IMR-90 (cell line): ENCODE results near the gene CALD1. TPM values are rescaled to one million over a fixed set of nuclear protein-coding genes. Genes with fewer than 3 reads are reported as not detected.

Experiments used
- ATAC-seq: fragments of 200-7000 bp; cut with Tn5 transposase; 2 replicates; pipeline ENCODE4 v1.9.1; 2020; ENCODE audit warnings: low read depth, mild to moderate bottlenecking, moderate library complexity
- BruUV-seq: library from RNA; stranded (reverse); fragments of 400-500 nt; replicated peaks from 2 replicates; lab custom pipeline; 2021; lab: Mats Ljungman, UMichigan
- CTCF ChIA-PET: fragments of 300-600 bp; formaldehyde crosslinking; extraction: SDS; loops from one replicate; lab custom pipeline; 2021; ENCODE audit warnings: antibody characterized with exemption; lab: Yijun Ruan, JAX
- POLR2A ChIA-PET: fragments of 300-600 bp; sonication (Branson Sonifier 250); formaldehyde crosslinking; loops from one replicate; lab custom pipeline; 2022; ENCODE audit warnings: antibody characterized with exemption; ENCODE audit not compliant: unreplicated experiment; lab: Charles Lee
- DNase-seq: peaks from one replicate; pipeline ENCODE4 v3.0.0; 2013
- H2AFZ ChIP-seq: replicated peaks from 2 replicates; pipeline ENCODE3; 2013; ENCODE audit warnings: low read length, mild to moderate bottlenecking; ENCODE audit not compliant: poor library complexity
- H2AK5ac ChIP-seq: 2 replicates; pipeline ENCODE4 v1.6.1; 2013; ENCODE audit warnings: low read depth, low read length, inconsistent platforms
- H2AK9ac ChIP-seq: replicated peaks from 2 replicates; pipeline ENCODE3; 2013; ENCODE audit warnings: mild to moderate bottlenecking, low read depth, low read length, moderate library complexity; ENCODE audit not compliant: poor library complexity
- H2BK120ac ChIP-seq: 2 replicates; pipeline ENCODE4 v1.6.1; 2013; ENCODE audit warnings: low read depth, low read length, inconsistent platforms
- H2BK15ac ChIP-seq: 3 replicates; pipeline ENCODE4 v1.6.1; 2013; ENCODE audit warnings: low read depth, low read length, inconsistent platforms
- H2BK20ac ChIP-seq: 2 replicates; pipeline ENCODE4 v1.6.1; 2013; ENCODE audit warnings: low read depth, mild to moderate bottlenecking, inconsistent platforms, low read length, moderate library complexity
- H2BK5ac ChIP-seq: 2 replicates; pipeline ENCODE4 v1.6.1; 2013; ENCODE audit warnings: mild to moderate bottlenecking, low read depth, low read length, inconsistent platforms; ENCODE audit not compliant: poor library complexity, severe bottlenecking
- H3K14ac ChIP-seq: replicated peaks from 2 replicates; pipeline ENCODE4 v1.6.1; 2013; ENCODE audit warnings: low read depth, low read length, inconsistent platforms
- H3K18ac ChIP-seq: 2 replicates; pipeline ENCODE4 v1.6.1; 2013; ENCODE audit warnings: low read depth, low read length, control low read depth
- H3K23ac ChIP-seq: 2 replicates; pipeline ENCODE4 v1.6.1; 2013; ENCODE audit warnings: low read depth, low read length, inconsistent platforms
- H3K27ac ChIP-seq: 2 replicates; pipeline ENCODE4 v1.5.1; 2013; ENCODE audit warnings: mild to moderate bottlenecking, control low read depth, low read length; ENCODE audit not compliant: insufficient read depth
- H3K27me3 ChIP-seq: 2 replicates; pipeline ENCODE4 v1.6.1; 2013; ENCODE audit warnings: low read length; ENCODE audit not compliant: control insufficient read depth, insufficient read depth
- H3K36me3 ChIP-seq: 2 replicates; pipeline ENCODE4 v1.6.1; 2013; ENCODE audit warnings: low read length, mixed read lengths; ENCODE audit not compliant: control insufficient read depth, insufficient read depth
- H3K4ac ChIP-seq: 2 replicates; pipeline ENCODE4 v1.6.1; 2013; ENCODE audit warnings: low read depth, low read length, inconsistent platforms
- H3K4me1 ChIP-seq: 2 replicates; pipeline ENCODE4 v1.6.1; 2013; ENCODE audit warnings: low read length, mixed read lengths; ENCODE audit not compliant: control insufficient read depth, insufficient read depth
- H3K4me2 ChIP-seq: 2 replicates; pipeline ENCODE4 v1.6.1; 2013; ENCODE audit warnings: low read depth, mild to moderate bottlenecking, control low read depth, low read length, moderate library complexity
- H3K4me3 ChIP-seq: 2 replicates; pipeline ENCODE4 v1.5.1; 2013; ENCODE audit warnings: low read depth, mild to moderate bottlenecking, control low read depth, low read length, moderate library complexity; ENCODE audit not compliant: insufficient read depth
- H3K56ac ChIP-seq: 2 replicates; pipeline ENCODE4 v1.6.1; 2013; ENCODE audit warnings: low read length, inconsistent platforms; ENCODE audit not compliant: insufficient read depth; ENCODE audit errors: extremely low read depth
- H3K79me1 ChIP-seq, 2 experiments: 2 replicates each; pipeline ENCODE4 v1.6.1; 2013; ENCODE audit warnings: low read length in 2 of 2, inconsistent platforms in 1 of 2, low read depth in 1 of 2
- H3K9ac ChIP-seq: 2 replicates; pipeline ENCODE4 v1.6.1; 2013; ENCODE audit warnings: low read depth, low read length, control low read depth
- H3K9me1 ChIP-seq: 2 replicates; pipeline ENCODE4 v1.6.1; 2013; ENCODE audit warnings: low read length, inconsistent platforms; ENCODE audit not compliant: insufficient read depth
- H3K9me3 ChIP-seq: 2 replicates; pipeline ENCODE4 v1.6.1; 2013; ENCODE audit warnings: low read length; ENCODE audit not compliant: control insufficient read depth, insufficient read depth
- H4K20me1 ChIP-seq: 2 replicates; pipeline ENCODE4 v1.6.1; 2013; ENCODE audit warnings: low read length, inconsistent platforms; ENCODE audit not compliant: insufficient read depth
- H4K5ac ChIP-seq: 2 replicates; pipeline ENCODE4 v1.6.1; 2013; ENCODE audit warnings: mild to moderate bottlenecking, low read depth, low read length, control low read depth
- H4K8ac ChIP-seq, 2 experiments: 2 replicates each; pipeline ENCODE4 v1.6.1; 2013; ENCODE audit warnings: low read depth in 2 of 2, low read length in 2 of 2, control low read depth in 1 of 2, inconsistent platforms in 1 of 2
- H4K91ac ChIP-seq: 2 replicates; pipeline ENCODE4 v1.6.1; 2013; ENCODE audit warnings: low read depth, low read length, inconsistent platforms; ENCODE audit not compliant: insufficient read depth
- BHLHE40 ChIP-seq: fragments of 150-350 bp; IDR thresholded peaks from 2 replicates; pipeline ENCODE4 v1.6.1; 2016; ENCODE audit warnings: mild to moderate bottlenecking, low read depth, low read length
- CEBPB ChIP-seq: IDR thresholded peaks from 2 replicates; pipeline ENCODE4 v1.6.1; 2012; ENCODE audit warnings: low read depth, low read length, improper control_type of control experiment
- CHD1 ChIP-seq: IDR thresholded peaks from 2 replicates; pipeline ENCODE4 v1.6.1; 2012; ENCODE audit warnings: low read depth, low read length, improper control_type of control experiment
- FOS ChIP-seq: fragments of 150-350 bp; IDR thresholded peaks from 2 replicates; pipeline ENCODE4 v1.6.1; 2016; ENCODE audit warnings: low read depth, low read length
- MAFK ChIP-seq: IDR thresholded peaks from 2 replicates; pipeline ENCODE4 v1.6.1; 2012; ENCODE audit warnings: low read depth, low read length, improper control_type of control experiment
- MAZ ChIP-seq: IDR thresholded peaks from 2 replicates; pipeline ENCODE4 v1.6.1; 2012; ENCODE audit warnings: low read depth, mild to moderate bottlenecking, low read length, improper control_type of control experiment, moderate library complexity, borderline replicate concordance
- MXI1 ChIP-seq: IDR thresholded peaks from 2 replicates; pipeline ENCODE4 v1.6.1; 2012; ENCODE audit warnings: low read depth, mild to moderate bottlenecking, low read length, moderate library complexity, borderline replicate concordance
- NFE2L2 ChIP-seq: fragments of 150-350 bp; IDR thresholded peaks from 2 replicates; pipeline ENCODE4 v1.6.1; 2016; ENCODE audit warnings: low read depth, mild to moderate bottlenecking, low read length
- POLR2A ChIP-seq: IDR thresholded peaks from 2 replicates; pipeline ENCODE4 v1.6.1; 2012; ENCODE audit warnings: mild to moderate bottlenecking, low read depth, low read length
- RAD21 ChIP-seq: IDR thresholded peaks from 2 replicates; pipeline ENCODE4 v1.6.1; 2012; ENCODE audit warnings: low read length, improper control_type of control experiment
- RCOR1 ChIP-seq: IDR thresholded peaks from 2 replicates; pipeline ENCODE4 v1.6.1; 2012; ENCODE audit warnings: mild to moderate bottlenecking, low read length, improper control_type of control experiment; ENCODE audit not compliant: insufficient replicate concordance
- RFX5 ChIP-seq: IDR thresholded peaks from 2 replicates; pipeline ENCODE4 v1.8.0; 2012; ENCODE audit warnings: low read depth, mild to moderate bottlenecking, low read length, moderate library complexity
- SMC3 ChIP-seq: fragments of 150-350 bp; IDR thresholded peaks from 2 replicates; pipeline ENCODE4 v1.6.1; 2016; ENCODE audit warnings: low read depth, mild to moderate bottlenecking, antibody characterized with exemption, low read length, moderate library complexity
- USF2 ChIP-seq: fragments of 150-350 bp; IDR thresholded peaks from 2 replicates; pipeline ENCODE4 v1.6.1; 2017; ENCODE audit warnings: mild to moderate bottlenecking, antibody characterized with exemption, low read length, low read depth
- WGBS, 2 experiments: methylation state at CpG; one replicate each; pipeline versions ENCODE4 v1.1.5 to v1.1.7; 2013; ENCODE audit warnings: missing lambda C conversion rate in 2 of 2; ENCODE audit not compliant: insufficient read length in 1 of 2; ENCODE audit errors: extremely low coverage in 2 of 2; 5-methylcytosine and 5-hydroxymethylcytosine counted together
- dilution Hi-C: fragments of 300-500 bp; cut with HindIII; formaldehyde crosslinking; loops from one replicate; pipeline ENCODE4 v1.14.3; 2018; ENCODE audit warnings: low sequenced_read_pairs; ENCODE audit not compliant: unreplicated experiment
- in situ Hi-C: fragments of 300-500 bp; cut with MboI; formaldehyde crosslinking; loops from 3 replicates; pipeline ENCODE4 v1.14.3; 2019; ENCODE audit warnings: low sequenced_read_pairs, inconsistent platforms, mixed read lengths
- intact Hi-C: fragments of 100-400 bp; cut with micrococcal nuclease; formaldehyde crosslinking; loops from 2 replicates; pipeline ENCODE4 v1.10.0; 2022
- polyA plus RNA-seq, 3 experiments: library from polyadenylated mRNA; depleted of rRNA; stranded (reverse); fragments of >200 nt; gene quantifications; 2 replicates each; pipeline ENCODE4 v1.2.3, GENCODE V29; 2012; ENCODE audit warnings: low replicate concordance in 1 of 3
- total RNA-seq: library from RNA; depleted of rRNA; stranded (reverse); fragments of >200 nt; gene quantifications from 2 replicates; pipeline ENCODE4 v1.2.3, GENCODE V29; 2012
- TF ChIP-seq, protein P1 (sequence below): conservative IDR thresholded peaks from 2 replicates; pipeline ENCODE4 v1.5.1; 2012; ENCODE audit warnings: mild to moderate bottlenecking, low read depth, low read length, improper control_type of control experiment
- TF ChIP-seq, protein P2 (sequence below): fragments of 150-350 bp; IDR thresholded peaks from 2 replicates; pipeline ENCODE4 v1.6.1; 2016; ENCODE audit warnings: low read depth, mild to moderate bottlenecking, low read length, moderate library complexity, borderline replicate concordance

CALD1 gene
- total and polyA plus RNA-seq, 2 of the 4 experiments (the other 2 are of a cell fraction): 375 to 487 TPM

DNA sequence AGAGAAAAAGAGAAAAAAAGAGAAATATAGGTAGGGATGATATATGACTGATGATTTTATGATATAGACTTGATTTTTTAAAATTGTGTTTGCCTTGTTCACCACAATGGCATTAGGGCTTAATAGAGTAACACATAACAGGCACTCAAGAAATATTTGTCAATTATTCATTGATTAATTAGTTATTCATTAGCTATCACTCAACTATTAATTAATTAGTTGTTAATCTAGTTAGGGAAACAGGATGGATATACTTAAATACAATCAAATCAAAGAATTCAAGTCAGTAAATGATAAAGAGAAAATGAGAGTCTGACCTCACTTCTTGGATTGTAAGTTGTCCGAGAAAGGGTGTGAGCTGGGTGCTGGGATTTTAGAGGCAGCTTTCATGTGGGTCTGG is 15.1 kb upstream of the CALD1 start:
- no peak overlapping the region for H3K9ac ChIP-seq
- H3K27me3 ChIP-seq: no peaks in the 10 kb centered on the region
- H3K9me3 ChIP-seq: no peaks in the 10 kb centered on the region
- peaks cover 2 to 16% of the 10 kb centered on the region in 2 experiments; a peak in 3 of 4 replicates for H3K79me1 ChIP-seq
- H2BK5ac ChIP-seq: no peak overlapping the region
- H4K91ac ChIP-seq: no peak overlapping the region
- no peaks in the 10 kb centered on the region for H4K20me1 ChIP-seq
- H2BK15ac ChIP-seq: no peak overlapping the region; the same call in 2 of the 3 replicates
- H4K5ac ChIP-seq: no peak overlapping the region
- CTCF ChIA-PET: interaction anchor here (0.6 kb wide), 1 partner anchor 40 kb away, joined by 4 read pairs; no protein-coding TSS in a partner anchor
- H3K14ac ChIP-seq: 0 out of 2 replicates have a peak overlapping the region, but pooled peaks have one; percentile 33
- POLR2A ChIA-PET: no interaction called here
- peaks cover 15% of the 10 kb centered on the region for H3K4me1 ChIP-seq
- no peak overlapping the region for H3K56ac ChIP-seq
- no peak overlapping the region for H3K23ac ChIP-seq
- H2BK120ac ChIP-seq: no peak overlapping the region
- H3K27ac ChIP-seq: no peak overlapping the region
- peak overlapping the region; percentile 18 for H2BK20ac ChIP-seq
- no peaks in the 10 kb centered on the region for H3K36me3 ChIP-seq
- dilution Hi-C loops (no loop called here), intact Hi-C loops (no loop called here), in situ Hi-C loops (no loop called here)
- H2AK5ac ChIP-seq: no peak overlapping the region
- H2AK9ac ChIP-seq: no peak overlapping the region
- no peak overlapping the region; the same call in 1 of the 2 replicates for H3K4ac ChIP-seq
- H2AFZ ChIP-seq: no peak overlapping the region
- BruUV-seq: no TSS peak
- peaks cover 13% of the 10 kb centered on the region for H3K9me1 ChIP-seq
- ATAC-seq (no peak), DNase-seq (no peak)
- H3K18ac ChIP-seq: no peak overlapping the region
- WGBS, 2 experiments: 100% methylated on average over 1 of the region's 1 CpG; no CpG with 5 or more reads in 1 of the 2 experiments
- no peak for TF ChIP-seq FOS
- no peak for TF ChIP-seq BHLHE40
- no peak for TF ChIP-seq MAZ
- TF ChIP-seq CHD1: no peak
- no peak for TF ChIP-seq USF2
- no peak for TF ChIP-seq RCOR1
- no peak for TF ChIP-seq MAFK
- no peak for TF ChIP-seq RAD21
- TF ChIP-seq MXI1: no peak
- TF ChIP-seq, protein P1, sequence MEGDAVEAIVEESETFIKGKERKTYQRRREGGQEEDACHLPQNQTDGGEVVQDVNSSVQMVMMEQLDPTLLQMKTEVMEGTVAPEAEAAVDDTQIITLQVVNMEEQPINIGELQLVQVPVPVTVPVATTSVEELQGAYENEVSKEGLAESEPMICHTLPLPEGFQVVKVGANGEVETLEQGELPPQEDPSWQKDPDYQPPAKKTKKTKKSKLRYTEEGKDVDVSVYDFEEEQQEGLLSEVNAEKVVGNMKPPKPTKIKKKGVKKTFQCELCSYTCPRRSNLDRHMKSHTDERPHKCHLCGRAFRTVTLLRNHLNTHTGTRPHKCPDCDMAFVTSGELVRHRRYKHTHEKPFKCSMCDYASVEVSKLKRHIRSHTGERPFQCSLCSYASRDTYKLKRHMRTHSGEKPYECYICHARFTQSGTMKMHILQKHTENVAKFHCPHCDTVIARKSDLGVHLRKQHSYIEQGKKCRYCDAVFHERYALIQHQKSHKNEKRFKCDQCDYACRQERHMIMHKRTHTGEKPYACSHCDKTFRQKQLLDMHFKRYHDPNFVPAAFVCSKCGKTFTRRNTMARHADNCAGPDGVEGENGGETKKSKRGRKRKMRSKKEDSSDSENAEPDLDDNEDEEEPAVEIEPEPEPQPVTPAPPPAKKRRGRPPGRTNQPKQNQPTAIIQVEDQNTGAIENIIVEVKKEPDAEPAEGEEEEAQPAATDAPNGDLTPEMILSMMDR: no peak
- TF ChIP-seq CEBPB: no peak
- TF ChIP-seq, protein P2, sequence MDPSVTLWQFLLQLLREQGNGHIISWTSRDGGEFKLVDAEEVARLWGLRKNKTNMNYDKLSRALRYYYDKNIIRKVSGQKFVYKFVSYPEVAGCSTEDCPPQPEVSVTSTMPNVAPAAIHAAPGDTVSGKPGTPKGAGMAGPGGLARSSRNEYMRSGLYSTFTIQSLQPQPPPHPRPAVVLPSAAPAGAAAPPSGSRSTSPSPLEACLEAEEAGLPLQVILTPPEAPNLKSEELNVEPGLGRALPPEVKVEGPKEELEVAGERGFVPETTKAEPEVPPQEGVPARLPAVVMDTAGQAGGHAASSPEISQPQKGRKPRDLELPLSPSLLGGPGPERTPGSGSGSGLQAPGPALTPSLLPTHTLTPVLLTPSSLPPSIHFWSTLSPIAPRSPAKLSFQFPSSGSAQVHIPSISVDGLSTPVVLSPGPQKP: no peak
- TF ChIP-seq SMC3: no peak
- no peak for TF ChIP-seq RFX5
- no peak for TF ChIP-seq NFE2L2
- TF ChIP-seq POLR2A: no peak
- no peak overlapping the region for H3K4me3 ChIP-seq
- no peak overlapping the region for H4K8ac ChIP-seq
- no peak overlapping the region for H3K4me2 ChIP-seq
